Measurements from ENCODE around the gene HNRNPA2B1. TPM values are rescaled to one million over a fixed set of nuclear protein-coding genes. Genes with fewer than 3 reads are reported as not detected.

The HNRNPA2B1 gene
- total and polyA plus RNA-seq, 2 of the 8 experiments (the other 6 are each of a cell fraction or from before 2014, with no cell fraction given): 276 to 1,255 TPM

DNA sequence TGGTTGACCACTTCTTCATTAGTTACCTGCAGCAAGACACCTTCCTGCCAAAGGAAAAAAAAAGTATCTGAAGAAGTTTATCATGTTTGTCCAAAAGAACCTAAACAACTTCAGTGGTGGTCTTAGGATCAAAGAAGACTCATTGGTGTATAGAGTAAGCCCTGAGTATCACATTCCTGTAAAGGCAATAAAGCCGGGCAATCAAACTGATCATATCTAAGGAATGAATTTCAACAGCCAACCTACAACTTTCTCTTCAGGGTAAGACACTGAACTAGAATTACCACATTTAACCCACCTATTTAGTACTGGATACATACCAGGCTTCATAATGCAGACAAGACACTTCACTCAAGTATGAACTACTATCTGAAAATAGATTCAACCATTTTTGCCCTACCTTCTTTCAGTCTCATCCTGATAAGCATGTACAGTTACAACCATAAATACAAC lies 10.1 kb downstream of the HNRNPA2B1 start:
- no peaks in the 10 kb centered on the region for H3K79me1 ChIP-seq (ENCODE audit: low read depth, low read length)
- CTCF ChIA-PET (ENCODE audit: partially characterized antibody): interaction anchor here (1.1 to 4.7 kb wide), 2 partner anchors 11 to 297 kb away, joined by 3 to 21 read pairs; partner anchors contain the start of gene CBX3
- H2BK15ac ChIP-seq (ENCODE audit: low read length): no peak overlapping the region
- H3K56ac ChIP-seq (replicated peaks; ENCODE audit: insufficient read length, low read depth, low read length): no peak overlapping the region
- H3K4ac ChIP-seq (replicated peaks; ENCODE audit: insufficient read length, low read depth, low read length): no peak overlapping the region
- DNase-seq (ENCODE audit: low read depth in 1 of 2, low spot score in 2 of 2) (no peak), FAIRE-seq (no peak)
- WGBS, 2 experiments (ENCODE audit: extremely low coverage in 1 of 2, insufficient coverage in 1 of 2, insufficient read length in 1 of 2, insufficient replicate concordance in 2 of 2, low coverage in 1 of 2, low lambda C conversion rate in 2 of 2, missing lambda C conversion rate in 1 of 2): 81% methylated on average over 1 of the region's 1 CpG; no CpG with 5 or more reads in 1 of the 2 experiments
- no peak overlapping the region for H2BK12ac ChIP-seq (ENCODE audit: low read depth, low read length)
- no peak overlapping the region for H3K4me3 ChIP-seq (ENCODE audit: extremely low read depth in 1 of 4, insufficient read depth in 2 of 4, low read depth in 3 of 4, low read length in 4 of 4)
- H4K5ac ChIP-seq (ENCODE audit: insufficient read length, low read depth, low read length): no peak overlapping the region
- H3K9ac ChIP-seq (replicated peaks in 1 of 4; ENCODE audit: extremely low read depth in 1 of 4, low read depth in 3 of 4, low read length in 3 of 4): no peak overlapping the region
- no peak overlapping the region for H3K14ac ChIP-seq (ENCODE audit: insufficient read length)
- no peak overlapping the region for H3K27ac ChIP-seq (ENCODE audit: low read depth, low read length)
- no peak overlapping the region for H2BK5ac ChIP-seq (ENCODE audit: low read depth, low read length)
- H2AFZ ChIP-seq (ENCODE audit: low read length): no peak overlapping the region
- H4K8ac ChIP-seq (ENCODE audit: extremely low read depth, insufficient read depth, low read length): no peak overlapping the region; the same call in 1 of the 2 replicates
- no peaks in the 10 kb centered on the region for H3K23me2 ChIP-seq (ENCODE audit: low read depth, low read length)
- no peaks in the 10 kb centered on the region for H3K27me3 ChIP-seq (replicated peaks in 1 of 4; ENCODE audit: control insufficient read depth in 3 of 4, extremely low read depth in 1 of 4, insufficient read depth in 3 of 4, low read length in 3 of 4)
- peaks cover 46 to 76% (median 66%) of the 10 kb centered on the region in 4 experiments for H3K36me3 ChIP-seq (ENCODE audit: control insufficient read depth in 2 of 4, insufficient read depth in 4 of 4, low read length in 3 of 4)
- peaks cover 0 to 2% (median 0%) of the 10 kb centered on the region in 4 experiments; a peak in 1 of 7 replicates for H3K4me1 ChIP-seq (replicated peaks in 1 of 4; ENCODE audit: control insufficient read depth in 3 of 4, insufficient read depth in 4 of 4, low read length in 3 of 4)
- no peak overlapping the region for H4K91ac ChIP-seq (replicated peaks; ENCODE audit: insufficient read length, low read length)
- no peaks in the 10 kb centered on the region for H3K9me3 ChIP-seq (ENCODE audit: insufficient read depth in 2 of 2, low read depth in 1 of 2, low read length in 1 of 2)
- no peak overlapping the region for H3K23ac ChIP-seq (ENCODE audit: insufficient read length)
- H2AK5ac ChIP-seq (ENCODE audit: low read depth, low read length): no peak overlapping the region
- POLR2A ChIA-PET (ENCODE audit: partially characterized antibody): interaction anchor here (0.9 to 17.3 kb wide), 14 partner anchors 7 to 297 kb away, joined by 3 to 578 read pairs (median 24); partner anchors contain the start of genes CBX3 and HNRNPA2B1
- no peak overlapping the region for H3K18ac ChIP-seq (ENCODE audit: extremely low read depth, low read length)
- H2BK120ac ChIP-seq (replicated peaks; ENCODE audit: low read depth, low read length): no peak overlapping the region
- no peak overlapping the region for H3K4me2 ChIP-seq (ENCODE audit: insufficient read depth in 1 of 2, low read depth in 2 of 2, low read length in 2 of 2)
- H3K79me2 ChIP-seq (ENCODE audit: control insufficient read depth in 1 of 2, insufficient read depth in 2 of 2, low read length in 2 of 2): peaks cover 0 to 38% of the 10 kb centered on the region in 2 experiments; a peak in 3 of 4 replicates
- H2BK20ac ChIP-seq (ENCODE audit: low read length): no peak overlapping the region
- H4K20me1 ChIP-seq (replicated peaks in 1 of 2; ENCODE audit: control insufficient read depth in 1 of 2, insufficient read depth in 2 of 2, low read length in 2 of 2): peaks cover 22 to 25% of the 10 kb centered on the region in 2 experiments
- TF ChIP-seq YY1 (IDR thresholded peaks at IDR 0.05; ENCODE audit: low read depth, low read length) (no peak), FOSL1 (IDR thresholded peaks at IDR 0.05; ENCODE audit: insufficient read depth, low read depth, low read length) (no peak), POLR2AphosphoS5 (IDR thresholded peaks at IDR 0.05; ENCODE audit: low read depth, low read length) (peak; percentile 82), TEAD4 (IDR thresholded peaks at IDR 0.05; ENCODE audit: low read depth, low read length) (no peak), GTF2F1 (IDR thresholded peaks at IDR 0.05; ENCODE audit: borderline replicate concordance, low read depth, low read length) (no peak), SP4 (IDR thresholded peaks at IDR 0.05; ENCODE audit: low read length) (no peak), RXRA (IDR thresholded peaks at IDR 0.05; ENCODE audit: insufficient read depth, low read depth, low read length) (no peak), POLR2A (IDR thresholded peaks at IDR 0.05; ENCODE audit: control extremely low read depth in 1 of 2, low read depth in 2 of 2, low read length in 2 of 2) (peak; percentile 72 to 78), ZNF274 (IDR thresholded peaks at IDR 0.05; ENCODE audit: borderline replicate concordance, extremely low read depth, low read length) (no peak), PHF8 (conservative IDR thresholded peaks at IDR 0.05; ENCODE audit: low read depth, low read length) (no peak)
- TF ChIP-seq, protein P1, sequence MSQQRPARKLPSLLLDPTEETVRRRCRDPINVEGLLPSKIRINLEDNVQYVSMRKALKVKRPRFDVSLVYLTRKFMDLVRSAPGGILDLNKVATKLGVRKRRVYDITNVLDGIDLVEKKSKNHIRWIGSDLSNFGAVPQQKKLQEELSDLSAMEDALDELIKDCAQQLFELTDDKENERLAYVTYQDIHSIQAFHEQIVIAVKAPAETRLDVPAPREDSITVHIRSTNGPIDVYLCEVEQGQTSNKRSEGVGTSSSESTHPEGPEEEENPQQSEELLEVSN (IDR thresholded peaks at IDR 0.05): no peak
- TF ChIP-seq, protein P2, sequence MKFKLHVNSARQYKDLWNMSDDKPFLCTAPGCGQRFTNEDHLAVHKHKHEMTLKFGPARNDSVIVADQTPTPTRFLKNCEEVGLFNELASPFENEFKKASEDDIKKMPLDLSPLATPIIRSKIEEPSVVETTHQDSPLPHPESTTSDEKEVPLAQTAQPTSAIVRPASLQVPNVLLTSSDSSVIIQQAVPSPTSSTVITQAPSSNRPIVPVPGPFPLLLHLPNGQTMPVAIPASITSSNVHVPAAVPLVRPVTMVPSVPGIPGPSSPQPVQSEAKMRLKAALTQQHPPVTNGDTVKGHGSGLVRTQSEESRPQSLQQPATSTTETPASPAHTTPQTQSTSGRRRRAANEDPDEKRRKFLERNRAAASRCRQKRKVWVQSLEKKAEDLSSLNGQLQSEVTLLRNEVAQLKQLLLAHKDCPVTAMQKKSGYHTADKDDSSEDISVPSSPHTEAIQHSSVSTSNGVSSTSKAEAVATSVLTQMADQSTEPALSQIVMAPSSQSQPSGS (IDR thresholded peaks at IDR 0.05; ENCODE audit: low read length): no peak

All from H1 (cell line).